ENCODE data around the gene MATCAP1.

GRCh38 chr16:67162506-67163163, 21.1 kb downstream of the MATCAP1 start:
- TF ChIP-seq CTCF (IDR thresholded peaks at IDR 0.05; ENCODE audit: low read length) (no peak), EZH2 (IDR thresholded peaks at IDR 0.05; ENCODE audit: borderline replicate concordance, low read length) (no peak)

All from OCI-LY1 (cell line).